Measurements from ENCODE around the gene RAD9A. TPM values are rescaled to one million over a fixed set of nuclear protein-coding genes. Genes with fewer than 3 reads are reported as not detected.
"Not testable (repeated sequence)": the region's sequence is repeated elsewhere in the genome, so short reads cannot be mapped to it uniquely, and the experiment has no call there.

RAD9A gene
- polyA plus RNA-seq, 1 of the 3 experiments (the other 2 are of a cell fraction), result 22.3 TPM

GRCh38 chr11:67401495-67402191 lies 9.9 kb downstream of the RAD9A start, which contains the start of gene PPP1CA (continued):
- no peak for TF ChIP-seq EP300 (IDR thresholded peaks at IDR 0.05; ENCODE audit: borderline replicate concordance in 1 of 2, low read depth in 1 of 2, low read length in 1 of 2)
- peak; percentile 46; the same call in 1 of the 2 replicates for TF ChIP-seq ELF1 (IDR thresholded peaks at IDR 0.05)
- no peak for TF ChIP-seq MEF2A (IDR thresholded peaks at IDR 0.05; ENCODE audit: borderline replicate concordance, low read depth)
- no peak for TF ChIP-seq JUND (IDR thresholded peaks at IDR 0.05)
- TF ChIP-seq REST (IDR thresholded peaks at IDR 0.05; ENCODE audit: low read depth, low read length), result no peak
- TF ChIP-seq MAX (IDR thresholded peaks at IDR 0.05; ENCODE audit: low read depth), result 0 out of 2 replicates have a peak, but pooled peaks have one; percentile 45
- TF ChIP-seq SIN3A (IDR thresholded peaks at IDR 0.05; ENCODE audit: borderline replicate concordance, low read depth, low read length), result no peak
- 0 out of 2 replicates have a peak, but pooled peaks have one; percentile 3 for TF ChIP-seq PBX3 (IDR thresholded peaks at IDR 0.05)
- 0 out of 2 replicates have a peak, but pooled peaks have one; percentile 6 for TF ChIP-seq FOXM1 (IDR thresholded peaks at IDR 0.05; ENCODE audit: low read depth)

- Histone ChIP-seq H4K20me1 (ENCODE audit: insufficient read depth) (peaks cover 14% of the 10 kb centered on the region), H3K27ac (ENCODE audit: low read depth in 2 of 2, low read length in 1 of 2) (peak overlapping the region; percentile 69 to 86), H3K36me3 (replicated peaks in 1 of 2; ENCODE audit: control insufficient read depth in 1 of 2, insufficient read depth in 2 of 2, low read length in 1 of 2) (peaks cover 8 to 20% of the 10 kb centered on the region in 2 experiments), H3K9ac (peak overlapping the region; percentile 46; the same call in 1 of the 2 replicates), H3K4me1 (ENCODE audit: control insufficient read depth in 1 of 2, insufficient read depth in 2 of 2, low read depth in 1 of 2, low read length in 1 of 2) (peaks cover 9 to 17% of the 10 kb centered on the region in 2 experiments; a peak in 2 of 4 replicates), H3K4me3 (ENCODE audit: low read depth in 2 of 2, low read length in 1 of 2) (0 out of 4 replicates have a peak overlapping the region, but pooled peaks of 1 of the 2 experiments have one; percentile 13), H2AFZ (ENCODE audit: low read depth) (peak overlapping the region; percentile 83), H3K79me2 (ENCODE audit: insufficient read depth) (peaks cover 25% of the 10 kb centered on the region)
- ChIA-PET POLR2A (interaction anchor here (0.7 to 2.2 kb wide), 8 partner anchors 10 to 181 kb away, joined by 3 to 32 read pairs (median 5); partner anchors contain the start of genes CDK2AP2, GSTP1, RAD9A and RPS6KB2), CTCF (interaction anchor here (1.0 to 4.1 kb wide), 18 partner anchors 11 to 103 kb away, joined by 3 to 32 read pairs (median 5); partner anchors contain the start of genes PITPNM1, RAD9A and TMEM134)
- not testable (repeated sequence) for H3K9me3 ChIP-seq; H3K27me3 ChIP-seq (ENCODE audit: insufficient read depth); H3K9me2 ChIP-seq; H3F3A ChIP-seq (replicated peaks; ENCODE audit: insufficient read depth); H3K4me2 ChIP-seq; DNase-seq
- WGBS (ENCODE audit: low lambda C conversion rate), result 76% methylated on average over 18 of the region's 19 CpGs
Observed at GRCh38 chr11:67402192-67402839, 10.5 kb downstream of the RAD9A start.

- H3K9me3 ChIP-seq; H3K9ac ChIP-seq; POLR2A ChIA-PET; H3F3A ChIP-seq (replicated peaks; ENCODE audit: insufficient read depth); H3K4me2 ChIP-seq; H2AFZ ChIP-seq (ENCODE audit: low read depth); H3K4me3 ChIP-seq (ENCODE audit: low read depth in 2 of 2, low read length in 1 of 2); H3K27ac ChIP-seq (ENCODE audit: low read depth in 2 of 2, low read length in 1 of 2); DNase-seq; H3K9me2 ChIP-seq; H3K27me3 ChIP-seq (ENCODE audit: insufficient read depth): not testable (repeated sequence)
- H3K4me1 ChIP-seq (ENCODE audit: control insufficient read depth in 1 of 2, insufficient read depth in 2 of 2, low read depth in 1 of 2, low read length in 1 of 2), result peaks cover 9 to 17% of the 10 kb centered on the region in 2 experiments; a peak in 2 of 4 replicates
- H4K20me1 ChIP-seq (ENCODE audit: insufficient read depth), result peaks cover 14% of the 10 kb centered on the region
- peaks cover 25% of the 10 kb centered on the region for H3K79me2 ChIP-seq (ENCODE audit: insufficient read depth)
- CTCF ChIA-PET, result interaction anchor here (0.7 to 4.1 kb wide), 3 partner anchors 11 to 182 kb away, joined by 3 to 32 read pairs (median 20); partner anchors contain the start of genes RAD9A and TMEM134
- H3K36me3 ChIP-seq (replicated peaks in 1 of 2; ENCODE audit: control insufficient read depth in 1 of 2, insufficient read depth in 2 of 2, low read length in 1 of 2), result peaks cover 3 to 13% of the 10 kb centered on the region in 2 experiments
- WGBS (ENCODE audit: low lambda C conversion rate), result 97% methylated on average over 9 of the region's 9 CpGs
Observed at GRCh38 chr11:67403085-67403484, 11.3 kb downstream of the RAD9A start.
